HG03469 (cell line): ENCODE data around the gene CELF2.

Experiments used
- ATAC-seq: cut with Tn5 transposase; IDR thresholded peaks from one replicate; pipeline ENCODE4 v1.9.1; 2021; ENCODE audit warnings: mild to moderate bottlenecking, moderate library complexity, moderate number of reproducible peaks; ENCODE audit not compliant: unreplicated experiment

The CELF2 gene

GRCh38 chr10:11150879-11151415 lies 133.3 kb downstream of the CELF2 start:
- ATAC-seq = no peak

GRCh38 chr10:11152801-11153200 lies 135.1 kb downstream of the CELF2 start:
- ATAC-seq = no peak

- ATAC-seq = no peak
Measured at GRCh38 chr10:11153245-11153644, 135.6 kb downstream of the CELF2 start.

- ATAC-seq = no peak
Measured at GRCh38 chr10:11153766-11154165, 136.1 kb downstream of the CELF2 start.

- ATAC-seq = no peak
Measured at GRCh38 chr10:11154333-11154732, 136.7 kb downstream of the CELF2 start.

GRCh38 chr10:11154849-11155498 lies 137.3 kb downstream of the CELF2 start:
- ATAC-seq = no peak

GRCh38 chr10:11156480-11156879 lies 138.8 kb downstream of the CELF2 start:
- ATAC-seq = no peak

GRCh38 chr10:11157292-11158076 lies 139.8 kb downstream of the CELF2 start:
- no peak for ATAC-seq

- no peak for ATAC-seq
Measured at GRCh38 chr10:11158080-11158479, 140.4 kb downstream of the CELF2 start.

GRCh38 chr10:11159543-11160215 lies 142.0 kb downstream of the CELF2 start:
- no peak for ATAC-seq

- ATAC-seq = no peak
Measured at GRCh38 chr10:11161096-11161495, 143.4 kb downstream of the CELF2 start.

GRCh38 chr10:11161910-11162309 lies 144.2 kb downstream of the CELF2 start:
- no peak for ATAC-seq

- ATAC-seq = peak; percentile 69
Measured at GRCh38 chr10:11162828-11163599, 145.3 kb downstream of the CELF2 start.

GRCh38 chr10:11163780-11164550 lies 146.3 kb downstream of the CELF2 start:
- no peak for ATAC-seq

- no peak for ATAC-seq
Measured at GRCh38 chr10:11164551-11164802, 146.8 kb downstream of the CELF2 start.

- no peak for ATAC-seq
Measured at GRCh38 chr10:11164803-11165590, 147.3 kb downstream of the CELF2 start.

GRCh38 chr10:11165591-11166543 lies 148.2 kb downstream of the CELF2 start:
- peak; percentile 47 for ATAC-seq

GRCh38 chr10:11166550-11166949 lies 148.9 kb downstream of the CELF2 start:
- ATAC-seq = no peak
